Measurements from ENCODE around the gene SURF4. TPM values are rescaled to one million over a fixed set of nuclear protein-coding genes. Genes with fewer than 3 reads are reported as not detected.
A peak's percentile ranks its signal among the peaks of the same experiment; 100 is the strongest.

SURF4 gene
- total and polyA plus RNA-seq, 2 of the 13 experiments (the other 11 are each of a cell fraction or from before 2014, with no cell fraction given): 220 to 265 TPM

- no peak for TF ChIP-seq HES4 (CRISPR knock-in tag; IDR thresholded peaks at IDR 0.05; ENCODE audit: borderline replicate concordance)
- no peak for TF ChIP-seq ZNF253 (CRISPR knock-in tag; IDR thresholded peaks at IDR 0.05; ENCODE audit: borderline replicate concordance)
- TF ChIP-seq EEA1 (CRISPR knock-in tag; IDR thresholded peaks at IDR 0.05; ENCODE audit: borderline replicate concordance): no peak
- 0 out of 2 replicates have a peak, but pooled peaks have one; percentile 40 for TF ChIP-seq SATB2 (CRISPR knock-in tag; IDR thresholded peaks at IDR 0.05)
- TF ChIP-seq NR3C1 (CRISPR knock-in tag; IDR thresholded peaks at IDR 0.05): no peak
- TF ChIP-seq SMYD3 (CRISPR knock-in tag; IDR thresholded peaks at IDR 0.05): no peak
- TF ChIP-seq ZNF460 (CRISPR knock-in tag; IDR thresholded peaks at IDR 0.05; ENCODE audit: borderline replicate concordance): no peak
- TF ChIP-seq ZNF770 (CRISPR knock-in tag; IDR thresholded peaks at IDR 0.05): no peak
- TF ChIP-seq ARHGAP35 (CRISPR knock-in tag; IDR thresholded peaks at IDR 0.05; ENCODE audit: borderline replicate concordance): no peak
- TF ChIP-seq TOE1 (CRISPR knock-in tag; IDR thresholded peaks at IDR 0.05): no peak
- TF ChIP-seq ZSCAN22 (CRISPR knock-in tag; IDR thresholded peaks at IDR 0.05): no peak
- TF ChIP-seq ETV6 (CRISPR knock-in tag; conservative IDR thresholded peaks at IDR 0.05): no peak
- TF ChIP-seq ETV5 (CRISPR knock-in tag; IDR thresholded peaks at IDR 0.05; ENCODE audit: borderline replicate concordance): no peak
- TF ChIP-seq ZNF891 (CRISPR knock-in tag; IDR thresholded peaks at IDR 0.05): no peak
- no peak for TF ChIP-seq SOX13 (IDR thresholded peaks at IDR 0.05)
- no peak for TF ChIP-seq SOX13 (CRISPR knock-in tag; conservative IDR thresholded peaks at IDR 0.05 in 1 of 2, IDR thresholded peaks at IDR 0.05 in 1 of 2)
- TF ChIP-seq ZNF703 (CRISPR knock-in tag; IDR thresholded peaks at IDR 0.05; ENCODE audit: borderline replicate concordance): no peak
- TF ChIP-seq, protein P1, sequence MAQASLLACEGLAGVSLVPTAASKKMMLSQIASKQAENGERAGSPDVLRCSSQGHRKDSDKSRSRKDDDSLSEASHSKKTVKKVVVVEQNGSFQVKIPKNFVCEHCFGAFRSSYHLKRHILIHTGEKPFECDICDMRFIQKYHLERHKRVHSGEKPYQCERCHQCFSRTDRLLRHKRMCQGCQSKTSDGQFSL (CRISPR knock-in tag; IDR thresholded peaks at IDR 0.05): no peak; the same call in 1 of the 2 replicates
- no peak for TF ChIP-seq SNRNP70 (IDR thresholded peaks at IDR 0.05; ENCODE audit: low read depth, low read length)
- TF ChIP-seq ZNF20 (CRISPR knock-in tag; IDR thresholded peaks at IDR 0.05): no peak
- no peak; the same call in 1 of the 2 replicates for TF ChIP-seq NCOR1 (IDR thresholded peaks at IDR 0.05; ENCODE audit: borderline replicate concordance, low read length)
- TF ChIP-seq ZNF605 (CRISPR knock-in tag; IDR thresholded peaks at IDR 0.05): no peak; the same call in 1 of the 2 replicates
- TF ChIP-seq PRMT3 (CRISPR knock-in tag; IDR thresholded peaks at IDR 0.05; ENCODE audit: borderline replicate concordance, low read depth): no peak
- TF ChIP-seq ZNF343 (CRISPR knock-in tag; IDR thresholded peaks at IDR 0.05): no peak
- no peak for TF ChIP-seq NFE2L2 (IDR thresholded peaks at IDR 0.05; ENCODE audit: low read length)
- no peak for TF ChIP-seq DNMT1 (CRISPR knock-in tag; IDR thresholded peaks at IDR 0.05)
- no peak for TF ChIP-seq ZNF331 (CRISPR knock-in tag; IDR thresholded peaks at IDR 0.05)
- TF ChIP-seq ZBTB38 (CRISPR knock-in tag; IDR thresholded peaks at IDR 0.05): no peak
- TF ChIP-seq ZKSCAN5 (CRISPR knock-in tag; IDR thresholded peaks at IDR 0.05): no peak
Measured at GRCh38 chr9:133375116-133375723, 640 bp downstream of the SURF4 start (continued).
